Activated T-helper 1 cell treated with anti-CD3 and anti-CD28 coated beads, Interleukin-12 subunit alpha, Interleukin-12 subunit beta, Interleukin-2, Interleukin-4 antibody, amounts not matched to agents 30 ng/mL and 10 ng/mL and 1 ng/mL, durations not matched to agents 14 hours and 24 hours and 36 hours (primary cell): ENCODE measurements around the gene C1orf50. TPM values are rescaled to one million over a fixed set of nuclear protein-coding genes. Genes with fewer than 3 reads are reported as not detected.
"Not testable (repeated sequence)": the region's sequence is repeated elsewhere in the genome, so short reads cannot be mapped to it uniquely, and the experiment has no call there.

Experiments
- DNase-seq: peaks from one replicate; pipeline ENCODE4 v3.0.0; 2021; ENCODE audit warnings: low spot score
- H3K27ac Mint-ChIP-seq: one replicate; pipeline ENCODE4 v1.8.0; 2021; ENCODE audit warnings: mild to moderate bottlenecking, mixed read lengths
- H3K27me3 Mint-ChIP-seq: one replicate; pipeline ENCODE4 v1.8.0; 2022; ENCODE audit warnings: mild to moderate bottlenecking, moderate library complexity, mixed read lengths; ENCODE audit not compliant: insufficient read depth
- H3K36me3 Mint-ChIP-seq: one replicate; pipeline ENCODE4 v1.8.0; 2021; ENCODE audit warnings: low read depth, mixed read lengths
- H3K4me1 Mint-ChIP-seq: one replicate; pipeline ENCODE4 v1.8.0; 2021; ENCODE audit warnings: low read depth, mixed read lengths
- H3K4me3 Mint-ChIP-seq: one replicate; pipeline ENCODE4 v1.8.0; 2021; ENCODE audit warnings: mild to moderate bottlenecking, moderate library complexity, mixed read lengths
- H3K9me3 Mint-ChIP-seq: one replicate; pipeline ENCODE4 v1.8.0; 2021; ENCODE audit warnings: mixed read lengths
- intact Hi-C: fragments of 100-400 bp; cut with micrococcal nuclease; formaldehyde crosslinking; loops from one replicate; pipeline ENCODE4 v1.15.1; 2024
- total RNA-seq: library from RNA; stranded (reverse); gene quantifications from 2 replicates; pipeline ENCODE4 v1.2.3, GENCODE V29; 2022

The C1orf50 gene
- total RNA-seq, 1 donor from 2014 or later = 7.6 TPM

- H3K4me3 Mint-ChIP-seq = no peak overlapping the region
- no peaks in the 10 kb centered on the region for H3K27me3 Mint-ChIP-seq
- intact Hi-C loops = no loop called here
- peaks cover 12% of the 10 kb centered on the region for H3K36me3 Mint-ChIP-seq
- H3K4me1 Mint-ChIP-seq = no peaks in the 10 kb centered on the region
- no peak overlapping the region for H3K27ac Mint-ChIP-seq
- no peaks in the 10 kb centered on the region for H3K9me3 Mint-ChIP-seq
- no peak for DNase-seq
Observed at GRCh38 chr1:42742617-42743316, 24.3 kb upstream of the C1orf50 start.

DNA sequence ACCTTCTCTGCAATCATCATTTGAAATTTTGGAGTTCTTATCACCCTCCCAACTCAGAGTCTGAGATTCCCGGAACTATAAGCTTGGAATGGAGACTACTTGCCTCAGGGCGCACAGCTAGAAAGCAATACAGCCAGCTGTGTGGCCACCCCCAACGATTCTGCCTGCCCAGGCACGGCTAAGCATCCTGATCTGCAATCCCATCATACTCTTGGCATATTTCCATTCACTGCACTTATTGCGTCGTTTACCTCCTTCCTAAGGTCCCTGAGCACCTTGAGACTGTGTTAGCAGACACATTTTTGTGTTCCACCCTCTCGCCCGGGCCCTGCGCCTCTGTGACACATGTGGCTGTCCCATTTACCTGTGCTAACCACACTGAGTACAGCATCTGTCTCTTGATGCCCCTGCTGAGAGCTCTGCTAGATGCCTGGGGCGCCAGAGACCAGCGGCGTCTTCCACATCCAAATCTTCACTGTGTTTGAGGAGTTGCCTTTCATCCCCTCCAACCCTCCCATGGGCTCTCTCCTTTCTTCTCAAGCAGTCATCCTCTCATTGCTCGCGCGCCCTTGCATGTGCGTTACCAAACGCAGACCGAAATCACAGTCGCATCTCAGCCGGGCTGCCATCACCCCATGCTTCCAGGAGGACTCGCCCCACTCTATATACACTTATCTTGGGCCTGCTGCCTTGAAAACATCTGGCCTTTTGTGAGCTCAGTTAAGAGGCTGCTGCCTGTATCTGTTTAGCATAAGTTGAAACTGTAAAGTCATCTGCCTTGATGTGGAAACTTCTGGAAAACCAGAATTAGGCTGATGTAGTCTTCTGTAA, 23.5 kb upstream of the C1orf50 start:
- peaks cover 14% of the 10 kb centered on the region for H3K36me3 Mint-ChIP-seq
- H3K4me3 Mint-ChIP-seq = no peak overlapping the region
- intact Hi-C loops = no loop called here

GRCh38 chr1:42744148-42744413, 23.0 kb upstream of the C1orf50 start:
- Mint-ChIP-seq H3K9me3 (no peaks in the 10 kb centered on the region), H3K27me3 (no peaks in the 10 kb centered on the region), H3K4me3 (no peak overlapping the region), H3K27ac (no peak overlapping the region), H3K36me3 (peaks cover 20% of the 10 kb centered on the region), H3K4me1 (no peaks in the 10 kb centered on the region)
- DNase-seq = no peak
- intact Hi-C loops = no loop called here

More for the DNA sequence above, 23.5 kb upstream of the C1orf50 start:
- no peaks in the 10 kb centered on the region for H3K4me1 Mint-ChIP-seq
- H3K9me3 Mint-ChIP-seq = no peaks in the 10 kb centered on the region
- DNase-seq = no peak
- H3K27ac Mint-ChIP-seq = no peak overlapping the region
- H3K27me3 Mint-ChIP-seq = no peaks in the 10 kb centered on the region

DNA sequence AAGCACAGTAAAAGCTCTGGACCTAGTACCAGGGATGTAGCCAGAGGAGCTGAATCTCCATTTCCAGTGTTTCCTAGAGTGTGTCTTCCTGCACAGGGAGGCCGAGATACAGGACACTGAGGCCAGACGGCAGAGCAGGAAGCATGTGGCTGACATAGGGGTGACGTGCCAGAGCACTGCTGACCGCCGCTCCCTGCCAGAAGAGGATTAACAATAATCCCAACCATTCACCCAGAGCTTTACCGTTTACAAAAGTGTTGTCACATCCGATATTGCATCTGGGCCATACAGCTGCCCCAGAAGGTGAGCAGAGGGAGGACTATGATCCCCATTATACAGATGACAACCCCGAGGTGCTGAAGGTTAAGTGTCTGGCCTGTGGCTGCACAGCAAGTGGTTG, 21.2 kb upstream of the C1orf50 start:
- Mint-ChIP-seq H3K4me1 (no peaks in the 10 kb centered on the region), H3K36me3 (peaks cover 29% of the 10 kb centered on the region), H3K27ac (no peak overlapping the region)

DNA sequence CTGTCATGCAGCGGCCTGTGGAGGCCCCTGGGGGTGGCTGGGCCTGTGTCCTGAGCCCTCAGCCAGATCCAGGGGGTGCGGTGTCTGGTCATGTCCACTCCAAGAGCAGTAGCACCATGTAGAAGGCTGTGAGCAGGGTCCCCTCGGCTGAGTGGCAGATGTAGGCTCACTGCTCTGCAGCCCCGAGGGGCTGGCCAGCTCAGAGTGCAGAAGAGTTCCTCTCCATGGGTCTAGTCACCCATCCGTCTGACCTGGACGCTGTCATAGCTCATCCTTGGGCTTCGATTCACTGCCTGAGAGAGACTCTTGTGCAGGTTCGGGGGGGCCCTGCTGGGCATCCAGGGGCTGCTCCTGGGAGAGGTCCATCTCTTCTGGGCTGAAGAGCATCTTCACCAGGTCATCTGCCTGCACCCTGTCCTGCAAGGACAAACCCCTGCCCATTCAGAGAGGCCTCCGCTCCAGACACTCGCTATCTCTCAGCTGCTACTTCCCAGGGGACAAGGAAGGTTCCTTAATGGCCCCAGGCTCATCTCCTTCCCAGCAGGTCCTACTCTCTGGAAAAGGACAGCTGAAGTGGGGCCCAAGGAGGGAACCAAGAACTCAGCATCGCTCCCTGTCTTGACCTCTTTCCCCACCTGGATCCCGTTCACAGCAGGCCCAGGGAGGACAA, 20.5 kb upstream of the C1orf50 start:
- Mint-ChIP-seq H3K36me3 (peaks cover 30% of the 10 kb centered on the region), H3K9me3 (no peaks in the 10 kb centered on the region), H3K4me1 (no peaks in the 10 kb centered on the region), H3K4me3 (no peak overlapping the region), H3K27me3 (no peaks in the 10 kb centered on the region), H3K27ac (no peak overlapping the region)
- DNase-seq = no peak
- intact Hi-C loops = loop anchor here (1.0 to 5.0 kb wide), 3 partner anchors 168 to 599 kb away; no protein-coding TSS in a partner anchor

More for the DNA sequence above, 21.2 kb upstream of the C1orf50 start:
- Mint-ChIP-seq H3K4me3 (no peak overlapping the region), H3K27me3 (no peaks in the 10 kb centered on the region), H3K9me3 (no peaks in the 10 kb centered on the region)
- intact Hi-C loops = loop anchor here (5.0 kb wide), 2 partner anchors 404 to 599 kb away; no protein-coding TSS in a partner anchor
- no peak for DNase-seq

GRCh38 chr1:42747125-42747524, 19.9 kb upstream of the C1orf50 start:
- Mint-ChIP-seq H3K27ac (no peak overlapping the region), H3K4me1 (no peaks in the 10 kb centered on the region), H3K27me3 (no peaks in the 10 kb centered on the region), H3K36me3 (peaks cover 36% of the 10 kb centered on the region), H3K9me3 (no peaks in the 10 kb centered on the region), H3K4me3 (no peak overlapping the region)
- DNase-seq = no peak
- intact Hi-C loops = loop anchor here (1.0 to 5.0 kb wide), 3 partner anchors 169 to 600 kb away; no protein-coding TSS in a partner anchor

DNA sequence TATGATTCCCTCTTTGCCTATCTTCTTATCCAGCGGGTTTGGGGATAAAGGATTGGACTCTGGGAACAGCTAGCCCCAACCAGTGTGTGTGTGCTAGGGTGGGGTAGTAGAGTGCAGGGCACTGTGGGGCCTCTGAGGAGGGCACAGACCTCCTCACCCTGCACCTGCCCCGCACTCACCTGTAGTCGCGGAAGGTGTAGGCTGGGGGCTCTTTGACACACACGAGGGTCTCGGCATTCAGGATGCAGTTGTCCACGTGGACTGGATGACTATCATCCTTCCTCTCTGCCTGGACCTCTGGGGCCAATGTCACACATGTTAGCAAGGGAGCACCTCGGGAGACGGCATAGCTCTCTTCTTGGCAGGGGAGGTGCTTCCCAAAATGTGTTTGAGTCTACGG, 19.0 kb upstream of the C1orf50 start:
- Mint-ChIP-seq H3K9me3 (no peaks in the 10 kb centered on the region), H3K27ac (no peak overlapping the region), H3K4me1 (no peaks in the 10 kb centered on the region), H3K27me3 (no peaks in the 10 kb centered on the region), H3K36me3 (peaks cover 41% of the 10 kb centered on the region), H3K4me3 (no peak overlapping the region)
- no peak for DNase-seq
- intact Hi-C loops = loop anchor here (5.0 kb wide), 2 partner anchors 406 to 601 kb away; no protein-coding TSS in a partner anchor

GRCh38 chr1:42748461-42749410, 18.3 kb upstream of the C1orf50 start:
- no peaks in the 10 kb centered on the region for H3K9me3 Mint-ChIP-seq
- H3K4me1 Mint-ChIP-seq = no peaks in the 10 kb centered on the region
- DNase-seq = no peak
- H3K27ac Mint-ChIP-seq = no peak overlapping the region
- intact Hi-C loops = loop anchor here (5.0 kb wide), 2 partner anchors 406 to 601 kb away; no protein-coding TSS in a partner anchor
- no peaks in the 10 kb centered on the region for H3K27me3 Mint-ChIP-seq
- H3K4me3 Mint-ChIP-seq = no peak overlapping the region
- peaks cover 45% of the 10 kb centered on the region for H3K36me3 Mint-ChIP-seq

GRCh38 chr1:42750041-42750440, 17.0 kb upstream of the C1orf50 start:
- peaks cover 55% of the 10 kb centered on the region for H3K36me3 Mint-ChIP-seq
- H3K27me3 Mint-ChIP-seq = no peaks in the 10 kb centered on the region
- H3K4me1 Mint-ChIP-seq = no peaks in the 10 kb centered on the region
- intact Hi-C loops = no loop called here
- H3K9me3 Mint-ChIP-seq = no peaks in the 10 kb centered on the region
- no peak overlapping the region for H3K27ac Mint-ChIP-seq
- H3K4me3 Mint-ChIP-seq = no peak overlapping the region
- no peak for DNase-seq

DNA sequence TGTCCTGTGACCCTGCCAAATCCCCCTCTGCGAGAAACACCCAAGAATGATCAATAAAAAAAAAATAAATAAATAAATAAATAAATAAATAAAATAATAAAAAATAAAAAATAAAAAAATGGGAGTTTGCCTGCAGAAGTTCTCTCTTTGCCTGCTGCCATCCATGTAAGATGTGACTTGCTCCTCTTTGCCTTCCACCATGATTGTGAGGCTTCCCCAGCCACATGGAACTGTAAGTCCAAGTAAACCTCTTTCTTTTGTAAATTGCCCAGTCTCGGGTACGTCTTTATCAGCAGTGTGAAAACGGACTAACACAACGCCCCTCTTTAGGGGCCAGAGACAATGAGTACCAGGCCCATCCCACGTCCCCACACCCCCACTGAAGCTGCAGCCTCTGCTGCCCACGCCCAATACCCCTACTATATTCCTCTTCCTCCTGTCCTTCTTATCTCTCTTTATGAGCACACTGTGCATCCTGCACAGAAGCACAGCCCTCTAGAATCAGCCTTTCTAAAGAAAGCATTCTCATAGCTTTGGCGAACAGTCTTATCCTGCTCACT, 15.5 kb upstream of the C1orf50 start:
- H3K27ac Mint-ChIP-seq, H3K9me3 Mint-ChIP-seq, intact Hi-C loops, H3K4me1 Mint-ChIP-seq, DNase-seq, H3K4me3 Mint-ChIP-seq, H3K27me3 Mint-ChIP-seq: not testable (repeated sequence)
- H3K36me3 Mint-ChIP-seq = peaks cover 64% of the 10 kb centered on the region

- H3K4me3 Mint-ChIP-seq = no peak overlapping the region
- intact Hi-C loops = no loop called here
- H3K9me3 Mint-ChIP-seq = no peaks in the 10 kb centered on the region
- H3K4me1 Mint-ChIP-seq = no peaks in the 10 kb centered on the region
- H3K27ac Mint-ChIP-seq = no peak overlapping the region
- DNase-seq = no peak
- peaks cover 64% of the 10 kb centered on the region for H3K36me3 Mint-ChIP-seq
- H3K27me3 Mint-ChIP-seq = no peaks in the 10 kb centered on the region
Observed at GRCh38 chr1:42752284-42752683, 14.8 kb upstream of the C1orf50 start.

DNA sequence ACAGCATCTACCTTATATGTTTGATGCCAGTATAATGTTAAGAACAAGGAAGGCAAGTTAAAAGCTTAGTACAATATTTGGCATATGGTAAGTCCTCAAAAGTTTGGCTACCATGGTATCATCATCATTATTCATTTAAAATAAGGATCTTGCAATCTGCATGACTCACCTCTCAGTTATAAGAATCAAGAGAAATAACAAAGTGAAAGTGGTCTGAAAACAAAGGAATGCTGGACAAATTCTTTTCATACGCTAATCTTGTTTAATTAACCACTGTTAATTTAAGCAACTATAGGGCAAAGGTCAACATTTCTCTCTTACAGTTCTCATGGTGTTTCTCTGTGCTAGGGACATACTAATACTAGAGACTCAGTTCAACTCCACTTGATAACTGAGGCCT, 14.0 kb upstream of the C1orf50 start:
- intact Hi-C loops = no loop called here
- no peak overlapping the region for H3K4me3 Mint-ChIP-seq
- H3K4me1 Mint-ChIP-seq = no peaks in the 10 kb centered on the region
- DNase-seq = no peak
- H3K27ac Mint-ChIP-seq = no peak overlapping the region
- no peaks in the 10 kb centered on the region for H3K9me3 Mint-ChIP-seq
- no peaks in the 10 kb centered on the region for H3K27me3 Mint-ChIP-seq
- peaks cover 70% of the 10 kb centered on the region for H3K36me3 Mint-ChIP-seq
